HT-29 (cell line): ENCODE measurements around the gene NASP. TPM values are rescaled to one million over a fixed set of nuclear protein-coding genes. Genes with fewer than 3 reads are reported as not detected.

Source experiments
- DNase-seq: peaks from one replicate; pipeline ENCODE4 v3.0.0-alpha.2; 2015; ENCODE audit warnings: low spot score
- total RNA-seq: library from RNA; depleted of rRNA; stranded (reverse); fragments of >200 nt; shearing (Covaris generic); gene quantifications from 2 replicates; pipeline ENCODE4 v1.2.3, GENCODE V29; 2014

The NASP gene
- total RNA-seq, 1 experiment from 2014 or later: 105 TPM

GRCh38 chr1:45619149-45619921 lies 35.5 kb downstream of the NASP start:
- DNase-seq: no peak

DNA sequence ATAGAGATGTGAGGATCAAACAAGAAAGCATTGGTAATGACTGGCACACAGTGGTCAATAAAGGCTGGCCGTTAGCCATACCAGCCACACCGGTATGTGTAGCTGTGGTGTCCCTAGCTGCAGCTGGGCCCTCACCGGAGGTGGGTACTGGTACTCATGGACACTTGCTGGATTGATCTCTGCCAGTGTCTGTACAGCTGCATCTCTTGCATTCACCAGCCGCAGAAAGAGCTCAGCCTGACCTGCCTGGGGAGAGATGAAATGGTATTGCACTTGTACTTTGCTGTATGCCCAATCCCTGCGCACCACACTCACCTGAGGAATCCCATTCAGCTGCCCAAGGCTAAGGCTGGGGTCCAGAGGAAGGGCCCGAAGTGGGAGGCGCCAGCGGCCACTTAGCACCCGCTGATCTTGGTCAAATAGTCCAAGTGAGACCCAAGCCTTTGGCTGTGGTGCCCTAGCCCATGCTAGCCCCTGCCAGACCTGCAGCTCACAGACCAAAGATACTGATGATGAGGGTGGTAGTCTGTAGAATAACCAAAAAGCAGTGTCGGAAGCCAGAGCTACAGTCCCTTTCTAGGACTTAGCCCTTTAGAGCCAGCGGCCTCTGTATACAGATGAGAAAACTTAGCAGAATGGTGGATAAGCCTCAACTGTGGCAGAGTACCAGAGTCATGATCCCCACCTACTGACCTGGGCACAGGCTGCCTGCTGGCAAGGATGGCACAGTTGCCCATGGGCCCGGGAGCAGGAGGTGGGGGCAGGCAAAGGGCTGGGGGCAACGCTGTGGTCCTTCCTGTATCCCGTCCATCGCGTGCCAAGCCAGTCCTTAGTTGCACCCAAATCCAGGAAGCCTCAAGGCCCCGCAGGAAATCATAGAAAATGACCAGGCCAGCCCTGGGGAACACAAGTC lies 37.0 kb downstream of the NASP start:
- DNase-seq: no peak

DNA sequence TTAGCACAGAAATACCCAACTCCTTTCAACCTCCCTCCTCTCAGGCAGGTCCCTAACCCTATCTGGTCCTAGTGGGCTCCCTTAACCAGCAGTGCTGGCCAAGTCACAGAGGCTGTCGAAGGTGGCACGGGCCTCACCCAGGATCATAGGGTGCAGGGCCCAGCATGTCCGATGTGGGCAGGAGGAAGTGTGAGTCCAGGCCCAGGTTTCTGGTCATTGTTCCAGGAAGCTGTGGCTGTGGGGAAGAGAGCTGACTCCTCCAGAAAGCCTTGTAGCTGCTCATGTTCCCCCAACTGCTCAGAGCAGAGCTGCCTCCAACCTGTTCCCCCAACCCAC lies 37.6 kb downstream of the NASP start:
- DNase-seq: no peak

DNA sequence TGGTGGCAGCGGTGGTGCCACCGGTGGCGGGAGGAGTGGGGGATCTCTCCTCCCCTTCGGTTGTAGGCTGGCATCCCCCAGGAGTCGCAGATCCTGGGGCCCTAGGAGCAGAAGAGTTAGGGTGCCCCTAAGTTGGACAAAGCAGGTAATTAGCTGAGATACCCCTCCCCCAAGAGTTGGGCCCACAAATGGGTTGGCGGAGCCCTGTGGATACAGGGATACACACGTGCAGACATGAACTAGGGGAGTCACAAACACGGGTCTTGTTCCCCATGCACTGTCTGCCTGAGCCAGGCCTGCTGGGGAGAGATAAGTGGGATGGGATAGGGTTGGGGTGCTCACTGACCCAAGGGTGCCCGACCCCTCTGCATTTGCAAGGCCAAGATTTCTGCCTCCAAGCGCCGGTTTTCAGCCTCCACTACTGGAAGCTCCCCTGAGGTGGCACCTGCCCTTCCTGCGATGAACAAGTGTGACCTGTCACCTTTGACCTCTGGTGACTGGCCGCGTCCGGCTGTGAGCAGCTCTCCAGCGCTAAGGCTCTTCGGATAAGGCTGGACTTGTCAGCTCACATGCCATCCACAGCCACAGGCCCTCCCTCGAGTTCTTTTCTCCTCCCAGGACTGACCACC lies 38.2 kb downstream of the NASP start:
- DNase-seq: no peak

GRCh38 chr1:45622524-45623394 lies 38.9 kb downstream of the NASP start:
- no peak for DNase-seq

DNA sequence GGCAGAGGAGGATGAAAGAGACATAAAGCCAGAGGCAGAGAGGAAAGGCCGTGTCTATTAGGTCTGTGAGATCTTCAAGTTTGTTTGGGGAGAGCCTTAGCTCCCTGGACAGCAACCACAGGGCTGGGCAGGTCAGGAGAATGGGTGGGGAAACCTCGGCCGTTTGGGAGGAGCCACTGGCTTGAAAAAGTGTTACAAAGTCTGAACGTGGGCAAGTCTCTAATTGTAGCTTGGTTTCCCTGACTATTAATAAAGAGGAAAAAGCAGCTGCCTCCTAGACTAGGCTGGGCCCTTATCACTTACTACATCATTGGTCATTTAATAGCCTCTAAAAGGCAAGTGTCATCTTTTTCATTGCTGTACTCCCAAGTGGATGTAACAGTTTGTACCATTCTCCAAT lies 40.1 kb downstream of the NASP start, which contains the start of gene CCDC17:
TSS of gene CCDC17 (minus strand) at position 83 of the 400 bp plus-strand sequence. CDS start 145 bp downstream, outside the sequence.
- peak; percentile 26 for DNase-seq

DNA sequence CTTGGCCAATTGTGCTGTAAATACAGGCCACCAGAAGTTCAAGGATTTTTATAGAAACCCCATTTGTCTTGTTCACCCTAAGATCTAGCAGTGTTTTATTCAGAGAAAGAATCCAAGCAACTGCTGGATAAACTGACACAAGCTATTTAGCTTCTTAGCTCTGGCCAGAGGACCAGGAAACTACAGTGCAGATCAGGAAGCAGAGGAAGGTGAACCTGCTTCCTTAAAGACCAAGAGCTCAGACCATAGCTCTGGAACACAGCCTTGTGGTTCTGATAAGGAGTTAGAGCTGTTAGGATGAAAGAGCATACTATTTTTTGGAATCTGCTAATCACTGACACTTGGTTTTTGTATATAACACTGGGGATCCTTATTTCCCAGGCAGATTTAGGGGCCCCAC lies 45.2 kb downstream of the NASP start:
- DNase-seq: no peak

- no peak for DNase-seq
These were observed 46.6 kb downstream of the NASP start for GRCh38 chr1:45630429-45630828.

DNA sequence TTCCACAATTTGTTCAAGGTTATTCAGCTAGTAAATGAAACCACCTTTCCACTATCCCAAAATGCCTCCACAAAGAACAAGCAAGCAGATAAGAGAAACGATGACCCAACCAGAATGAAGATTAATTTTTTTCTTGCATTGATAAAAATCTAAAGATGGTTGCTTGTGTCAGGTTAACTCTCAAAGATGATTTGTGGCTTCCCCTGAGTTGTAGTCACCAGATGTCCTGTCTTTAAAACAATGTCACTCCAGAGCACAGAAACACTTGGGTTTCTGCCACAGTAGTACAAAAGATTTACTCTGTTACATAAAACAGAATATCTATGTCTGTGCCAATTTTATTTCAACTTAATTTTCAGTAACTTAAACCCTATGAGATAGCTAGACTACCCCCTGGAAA lies 51.4 kb downstream of the NASP start:
- no peak for DNase-seq

GRCh38 chr1:45640293-45640692 lies 56.5 kb downstream of the NASP start:
- DNase-seq: no peak

GRCh38 chr1:45643321-45643720 lies 59.5 kb downstream of the NASP start:
- no peak for DNase-seq

DNA sequence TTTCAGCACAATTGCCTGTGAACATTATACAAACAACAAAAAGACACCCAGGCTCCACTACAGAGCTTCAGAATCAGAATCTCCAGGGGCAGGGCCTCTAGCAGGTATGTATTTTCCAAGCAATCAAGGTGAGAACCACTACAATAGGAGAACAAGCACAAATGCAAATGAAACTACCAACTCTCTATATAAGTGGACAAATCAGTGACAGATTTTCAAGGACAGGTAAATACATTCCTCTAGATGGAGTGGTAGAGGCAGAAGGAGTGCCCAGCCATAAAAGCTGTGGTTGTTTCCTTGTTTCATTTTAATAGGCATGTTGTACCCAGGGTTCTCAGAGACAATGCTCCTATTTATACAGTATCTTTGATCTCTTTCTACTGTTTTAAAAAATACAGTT lies 60.1 kb downstream of the NASP start:
- DNase-seq: peak; percentile 80

GRCh38 chr1:45644661-45645060 lies 60.8 kb downstream of the NASP start:
- no peak for DNase-seq

GRCh38 chr1:45647248-45648021 lies 63.6 kb downstream of the NASP start:
- DNase-seq: no peak

DNA sequence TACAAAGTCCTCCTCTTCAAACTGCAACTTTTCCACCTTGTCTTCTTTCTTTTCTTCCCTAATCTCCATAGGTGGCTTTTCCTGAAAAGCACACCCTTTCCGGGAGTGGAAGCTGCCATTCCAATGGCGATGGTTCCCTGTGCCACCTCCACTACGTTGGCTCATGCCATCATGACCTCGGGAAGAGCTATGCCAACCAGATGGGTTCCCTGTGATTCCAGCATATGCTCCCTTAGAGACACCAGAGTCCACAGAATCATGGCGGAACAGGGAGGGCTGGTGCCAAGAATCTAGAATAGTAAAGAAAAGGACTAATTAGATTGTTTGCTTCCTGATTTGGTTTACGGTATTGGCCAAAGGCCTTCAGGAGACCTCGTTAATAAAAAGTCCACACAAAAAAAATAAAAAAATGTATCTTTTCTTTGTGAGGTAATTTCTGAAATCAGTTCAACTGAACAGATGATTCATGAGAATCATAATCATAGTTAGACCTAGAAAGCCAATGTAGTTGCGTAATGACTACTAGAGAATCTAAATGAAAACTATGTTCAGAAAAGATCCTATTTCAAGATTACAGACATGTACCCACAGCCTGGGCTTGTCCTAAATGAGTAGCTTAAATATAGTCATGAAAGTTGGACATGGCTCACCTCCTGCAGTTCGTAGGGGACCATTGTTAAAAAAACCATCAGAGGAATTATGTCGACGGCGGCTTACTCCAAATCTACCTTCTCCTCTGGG lies 70.9 kb downstream of the NASP start:
- no peak for DNase-seq

DNA sequence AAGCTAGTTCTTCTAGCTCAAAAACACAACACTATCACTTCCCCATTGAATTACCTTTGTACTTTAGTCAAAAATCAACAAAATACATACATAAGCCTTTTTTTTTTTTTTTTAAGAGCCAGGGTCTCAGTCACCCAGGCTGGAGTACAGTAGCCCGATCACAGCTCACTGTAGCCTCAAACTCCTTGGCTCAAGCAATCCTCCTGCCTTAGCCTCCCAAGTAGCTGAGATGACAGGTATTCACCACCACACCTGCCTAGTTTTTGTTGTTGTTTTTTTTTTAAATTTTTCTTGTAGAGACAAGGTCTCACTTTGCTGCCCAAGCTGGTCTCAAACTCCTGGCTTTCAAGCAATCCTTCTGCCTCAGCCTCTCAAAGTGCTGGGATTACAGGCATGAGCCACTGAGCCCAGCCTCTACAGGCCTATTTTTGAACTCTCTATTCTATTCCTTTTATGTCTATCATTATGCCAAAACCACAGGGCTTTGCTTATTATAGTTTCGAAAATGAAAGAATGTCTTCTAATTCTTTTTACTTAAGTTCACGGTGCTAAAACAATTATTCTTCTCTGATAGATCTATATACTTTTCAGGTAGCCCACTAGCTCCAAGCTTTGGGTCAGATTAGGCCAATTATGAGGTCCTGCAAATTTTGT lies 72.9 kb downstream of the NASP start:
- no peak for DNase-seq

- no peak for DNase-seq
These were observed 74.3 kb downstream of the NASP start for GRCh38 chr1:45658171-45658570.

- no peak for DNase-seq
These were observed 75.4 kb downstream of the NASP start for GRCh38 chr1:45659222-45659621.

- no peak for DNase-seq
These were observed 76.5 kb downstream of the NASP start for GRCh38 chr1:45660336-45660735.
